ENCODE measurements around the gene HNRNPAB. TPM values are rescaled to one million over a fixed set of nuclear protein-coding genes. Genes with fewer than 3 reads are reported as not detected.
A peak's percentile ranks its signal among the peaks of the same experiment; 100 is the strongest.

Gene HNRNPAB
- total RNA-seq, 1 donor = 53.1 TPM

GRCh38 chr5:178211095-178212048, 7.0 kb downstream of the HNRNPAB start:
- no peak for DNase-seq (ENCODE audit: low read depth in 2 of 3, low spot score in 2 of 3)

DNA sequence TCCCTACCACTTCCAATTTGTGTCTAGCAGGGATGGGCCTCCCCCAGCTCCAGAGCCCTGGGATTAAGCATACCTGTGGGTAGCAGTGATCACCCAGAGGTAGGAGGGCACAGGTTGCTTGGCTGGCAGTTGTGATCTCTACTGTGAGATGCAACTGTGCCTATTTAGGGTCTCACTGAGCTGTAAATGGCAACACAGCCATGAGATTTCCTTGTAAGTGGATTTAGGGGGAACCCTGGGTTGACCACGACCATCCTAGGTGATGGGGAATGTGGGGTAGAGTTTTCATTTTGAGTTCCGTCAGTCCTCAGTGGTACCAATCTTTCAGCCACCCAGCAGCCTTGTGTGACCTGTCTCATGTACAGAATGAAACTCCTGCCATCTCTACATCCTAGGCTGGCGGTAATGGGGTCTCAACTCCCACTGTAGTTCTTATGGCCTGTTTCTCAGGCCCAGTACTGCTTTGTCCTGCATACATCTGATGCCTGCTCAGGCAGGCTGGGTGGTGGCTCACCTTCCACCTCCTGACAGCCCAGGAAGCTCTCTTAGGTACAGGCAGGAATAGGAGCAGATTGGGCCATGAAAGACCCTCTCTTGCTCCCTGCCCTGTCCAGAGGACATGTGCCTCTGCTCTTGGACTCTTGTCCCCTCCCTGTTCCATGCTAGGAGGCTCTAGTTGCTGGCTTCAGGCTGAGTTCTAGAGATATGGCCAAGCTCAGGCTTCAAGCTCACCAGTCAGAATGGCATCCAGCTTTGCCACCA, 8.1 kb downstream of the HNRNPAB start:
- no peak for DNase-seq (ENCODE audit: low read depth in 2 of 3, low spot score in 2 of 3)

DNA sequence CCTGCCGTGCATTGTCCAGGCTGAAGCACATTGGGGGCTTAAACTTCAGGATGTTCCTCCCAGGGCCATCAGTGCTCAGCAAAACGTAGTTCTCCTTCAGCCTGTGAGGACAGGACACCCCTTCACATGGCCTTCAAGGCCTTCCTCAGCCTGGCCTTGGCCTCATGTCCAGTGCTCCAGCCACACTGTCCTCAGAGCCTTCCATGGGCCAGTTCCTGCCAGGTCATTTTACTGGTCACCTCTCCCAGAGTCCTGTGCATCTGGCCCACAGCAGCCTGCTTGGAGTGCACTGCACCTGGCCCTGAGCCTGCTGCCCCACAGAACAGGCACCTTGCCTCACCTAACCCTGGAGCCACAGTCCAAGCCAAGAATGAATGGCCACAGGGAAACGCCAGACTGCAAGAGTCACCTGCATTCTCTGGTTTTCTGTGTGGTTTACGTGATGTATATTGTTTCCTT, 8.7 kb downstream of the HNRNPAB start:
- no peak for DNase-seq (ENCODE audit: low read depth in 2 of 3, low spot score in 2 of 3)

GRCh38 chr5:178213748-178214151, 9.4 kb downstream of the HNRNPAB start:
- DNase-seq (ENCODE audit: low read depth in 2 of 3, low spot score in 2 of 3) = no peak

DNA sequence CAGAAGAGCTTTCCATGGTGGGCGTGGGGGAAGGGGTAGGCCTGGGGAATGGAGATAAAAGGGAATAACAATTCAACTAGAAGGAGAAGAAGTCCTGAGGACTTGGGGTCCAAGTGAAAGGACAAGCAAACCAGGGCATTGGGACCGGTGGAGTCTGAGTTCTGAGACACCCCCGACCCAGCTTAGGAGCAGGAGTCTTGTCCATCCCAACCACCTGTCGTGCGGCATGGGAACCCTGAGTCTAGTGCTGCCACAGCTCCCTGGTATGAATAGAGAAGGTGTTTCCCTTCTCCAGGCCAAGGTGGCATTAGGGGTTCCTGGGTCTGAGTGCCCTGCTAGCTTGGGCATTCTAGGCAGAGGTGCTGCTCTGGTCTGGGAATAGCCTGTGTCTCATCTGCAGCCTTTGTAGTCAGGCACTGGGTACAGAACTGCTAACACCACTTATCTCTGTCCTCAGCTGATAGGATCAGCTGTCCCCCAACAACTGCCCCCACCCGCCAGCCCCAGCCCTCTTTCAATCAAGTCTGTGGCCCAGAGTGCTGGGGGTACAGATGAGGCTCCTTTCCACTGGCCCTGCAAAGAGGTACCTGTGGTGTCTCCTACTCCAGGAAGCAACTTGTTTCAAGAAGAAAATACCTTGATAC, 9.9 kb downstream of the HNRNPAB start:
- no peak for DNase-seq (ENCODE audit: low read depth in 2 of 3, low spot score in 2 of 3)

- no peak for DNase-seq (ENCODE audit: low read depth in 2 of 3, low spot score in 2 of 3)
Measured at GRCh38 chr5:178215280-178216002, 11.1 kb downstream of the HNRNPAB start.

DNA sequence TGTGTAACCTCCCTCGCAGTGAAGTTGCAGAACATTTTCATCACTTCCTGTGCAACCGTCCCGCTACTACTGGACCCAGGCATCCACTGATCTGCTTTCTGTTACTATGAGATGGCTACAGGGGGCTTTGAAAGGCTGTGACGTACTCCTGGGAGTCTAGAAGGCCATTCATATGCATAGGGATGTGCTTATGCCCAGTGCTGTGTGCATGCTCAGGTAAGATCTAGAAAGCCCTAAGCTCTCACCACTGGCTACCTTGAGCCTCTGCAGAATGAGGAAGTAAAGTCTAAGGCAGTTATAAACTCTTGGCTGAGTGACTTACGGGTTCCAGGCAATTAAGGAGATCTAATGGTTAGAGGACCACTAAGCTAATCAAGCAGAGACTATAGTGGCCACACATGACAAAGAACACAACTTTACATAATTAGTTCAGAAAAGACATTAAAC, 11.8 kb downstream of the HNRNPAB start:
- peak in 1 of 3 donors; percentile 44 for DNase-seq (ENCODE audit: low read depth in 2 of 3, low spot score in 2 of 3)

DNA sequence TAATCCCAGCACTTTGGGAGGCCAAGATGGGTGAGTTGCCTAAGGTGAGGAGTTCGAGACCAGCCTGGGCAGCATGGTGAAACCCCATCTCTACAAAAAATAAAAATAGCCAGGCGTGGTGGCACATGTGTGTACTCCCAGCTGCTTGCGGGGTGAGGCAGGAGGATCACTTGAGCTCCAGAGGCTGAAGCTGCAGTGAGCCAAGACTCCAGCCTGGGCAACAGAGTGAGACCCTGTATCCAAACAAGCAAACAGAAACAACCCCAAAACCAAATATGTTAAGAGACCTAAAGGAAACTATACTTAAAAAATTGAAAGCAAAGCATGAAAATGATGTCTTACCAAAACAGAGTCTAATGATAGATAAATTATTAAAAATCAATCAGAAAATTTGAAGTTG, 12.4 kb downstream of the HNRNPAB start:
- no peak for DNase-seq (ENCODE audit: low read depth in 2 of 3, low spot score in 2 of 3)

- no peak for DNase-seq (ENCODE audit: low read depth in 2 of 3, low spot score in 2 of 3)
Measured at GRCh38 chr5:178218237-178218776, 14.0 kb downstream of the HNRNPAB start.

- DNase-seq (ENCODE audit: low read depth in 2 of 3, low spot score in 2 of 3) = no peak
Measured at GRCh38 chr5:178218827-178219226, 14.5 kb downstream of the HNRNPAB start.

- no peak for DNase-seq (ENCODE audit: low read depth in 2 of 3, low spot score in 2 of 3)
Measured at GRCh38 chr5:178221282-178221681, 16.9 kb downstream of the HNRNPAB start.

DNA sequence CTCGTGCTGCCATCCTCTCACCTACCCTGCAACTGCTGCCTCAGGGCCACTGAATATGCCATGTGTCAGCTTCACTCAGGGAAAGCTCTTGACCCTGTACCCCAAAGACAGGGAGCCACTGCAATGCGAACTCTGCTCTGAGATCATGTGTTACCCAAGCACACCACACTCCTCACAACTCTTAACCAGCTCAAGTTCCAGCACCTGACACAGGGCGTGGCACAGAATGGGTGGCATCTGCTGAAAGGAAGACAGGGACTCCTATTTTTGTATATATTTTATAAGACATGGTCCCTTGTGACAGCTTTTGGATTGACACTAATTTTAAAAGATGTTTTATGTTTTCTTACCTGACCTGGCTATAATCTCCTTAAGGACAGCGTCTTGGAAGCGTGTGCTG, 17.5 kb downstream of the HNRNPAB start:
- DNase-seq (ENCODE audit: low read depth in 2 of 3, low spot score in 2 of 3) = no peak

DNA sequence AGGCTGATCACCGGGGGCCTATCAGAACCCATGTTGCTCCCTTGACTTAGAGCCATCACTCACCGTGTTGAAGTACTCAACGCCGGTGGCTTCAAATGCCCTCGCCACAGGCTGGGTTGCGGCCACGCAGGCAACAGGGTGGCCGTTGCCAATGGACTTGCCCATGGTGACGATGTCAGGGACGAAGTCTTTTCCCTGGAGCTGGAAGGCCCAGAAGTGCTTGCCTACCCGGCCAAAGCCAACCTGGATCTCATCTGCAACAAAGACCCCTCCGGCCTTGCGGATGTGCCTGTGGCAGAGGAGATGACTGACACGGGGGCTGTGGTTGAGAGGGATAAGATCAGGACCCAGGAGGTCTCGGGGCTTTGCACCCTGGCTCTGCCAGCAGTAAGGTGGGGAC, 18.0 kb downstream of the HNRNPAB start:
- no peak for DNase-seq (ENCODE audit: low read depth in 2 of 3, low spot score in 2 of 3)

- DNase-seq (ENCODE audit: low read depth in 2 of 3, low spot score in 2 of 3) = no peak
Measured at GRCh38 chr5:178223196-178223773, 19.0 kb downstream of the HNRNPAB start.

GRCh38 chr5:178223828-178224335, 19.5 kb downstream of the HNRNPAB start:
- DNase-seq (ENCODE audit: low read depth in 2 of 3, low spot score in 2 of 3) = no peak

DNA sequence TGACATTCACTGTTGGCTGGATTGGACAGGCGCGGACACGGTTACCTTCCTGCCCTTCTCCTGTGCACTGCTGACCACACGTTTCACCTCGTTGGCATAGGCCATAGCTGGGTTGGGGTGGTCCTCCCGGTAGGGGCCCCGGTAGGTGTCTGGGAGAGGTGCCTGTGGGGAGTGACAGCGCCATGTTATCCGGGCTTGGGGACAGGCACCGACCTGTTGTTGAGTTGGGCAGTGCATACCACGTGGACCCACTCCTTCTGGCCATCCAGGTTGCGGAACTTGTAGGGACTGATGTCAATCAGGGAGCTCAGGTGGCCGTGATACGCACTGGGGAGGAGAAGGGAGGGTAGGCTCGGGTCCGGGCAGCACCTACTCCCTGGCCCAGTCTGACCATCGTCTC, 20.1 kb downstream of the HNRNPAB start:
- DNase-seq (ENCODE audit: low read depth in 2 of 3, low spot score in 2 of 3) = no peak

- no peak for DNase-seq (ENCODE audit: low read depth in 2 of 3, low spot score in 2 of 3)
Measured at GRCh38 chr5:178225174-178225573, 20.8 kb downstream of the HNRNPAB start.

DNA sequence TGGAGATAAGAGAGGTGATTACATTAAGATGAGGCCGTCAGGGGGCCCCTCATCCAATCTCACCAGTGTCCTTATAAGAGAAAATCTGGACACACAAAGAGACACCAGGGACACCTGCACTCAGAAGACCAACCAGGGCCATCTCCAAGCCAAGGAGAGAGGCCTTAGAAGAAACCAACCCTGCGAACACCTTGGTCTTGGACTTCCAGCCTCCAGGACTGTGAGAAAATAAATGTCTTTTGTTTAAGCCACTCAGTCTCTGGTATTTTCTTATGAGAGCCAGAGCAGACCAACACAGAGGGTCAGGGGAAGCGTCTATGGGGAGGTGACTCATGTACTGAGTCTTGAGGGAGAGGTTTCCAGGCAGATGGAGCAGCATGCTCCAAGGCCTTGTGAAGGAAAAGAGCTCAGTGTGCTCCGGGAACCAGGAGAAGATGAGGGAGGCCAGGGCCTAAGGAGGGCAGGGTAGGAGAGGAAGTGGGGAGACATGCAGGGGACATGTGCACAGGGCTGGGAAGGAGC, 22.9 kb downstream of the HNRNPAB start:
- no peak for DNase-seq (ENCODE audit: low read depth in 2 of 3, low spot score in 2 of 3)

DNA sequence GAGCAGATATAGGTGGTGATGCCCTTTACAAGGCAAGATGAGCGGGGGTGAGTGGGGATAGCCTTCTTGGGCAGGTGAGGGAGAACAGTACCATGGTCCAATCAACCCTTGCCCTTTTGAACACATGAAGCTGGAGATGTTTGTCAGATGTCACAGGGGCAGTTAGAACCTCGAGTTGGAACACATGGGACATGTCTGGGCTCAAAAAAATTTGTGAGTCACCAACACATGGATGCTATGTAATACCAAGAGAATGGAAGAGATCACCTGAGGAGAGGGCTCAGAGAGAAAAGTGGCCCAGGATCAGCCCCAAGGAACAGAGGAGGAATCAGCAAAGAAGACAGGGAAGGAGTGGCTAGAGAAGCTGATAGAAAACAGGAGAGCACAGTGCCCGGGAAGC, 23.6 kb downstream of the HNRNPAB start:
- no peak for DNase-seq (ENCODE audit: low read depth in 2 of 3, low spot score in 2 of 3)

Measured in hematopoietic multipotent progenitor cell (in vitro differentiated cells).